ENCODE results near the gene RAVER2. TPM values are rescaled to one million over a fixed set of nuclear protein-coding genes. Genes with fewer than 3 reads are reported as not detected.

RAVER2 gene
- total RNA-seq, 1 donor from 2014 or later = 11.9 TPM

DNA sequence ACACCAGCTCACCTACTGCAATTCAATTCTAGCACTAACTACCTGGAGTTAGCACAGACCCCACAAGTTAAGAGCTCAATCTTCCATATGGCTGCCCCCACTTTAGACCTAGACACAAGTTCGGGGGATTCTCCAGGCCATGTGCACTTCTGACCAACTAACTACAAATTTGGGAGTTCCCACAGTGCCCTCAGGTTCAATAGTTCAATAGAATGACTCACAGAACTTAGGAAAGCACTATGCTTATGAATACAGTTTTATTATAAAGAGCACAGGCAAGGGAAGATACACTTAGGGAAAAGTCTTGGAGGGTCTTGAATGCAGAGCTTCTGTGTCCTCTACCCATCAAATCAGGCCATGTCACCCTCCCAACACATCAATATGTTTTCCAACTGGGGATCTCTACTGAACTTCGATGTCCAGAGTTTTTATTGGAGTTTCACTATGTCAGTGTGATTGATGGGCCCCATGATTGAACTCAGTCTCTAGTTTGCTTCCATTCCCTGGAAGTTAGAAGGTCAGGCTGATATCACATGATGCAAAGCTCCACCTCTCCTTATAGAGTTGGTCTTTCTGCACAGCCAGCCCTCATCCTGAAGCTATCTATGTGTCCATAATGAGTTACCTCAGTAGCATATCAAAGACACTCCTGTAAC is 46.1 kb downstream of the RAVER2 start:
- TF ChIP-seq, protein P1, sequence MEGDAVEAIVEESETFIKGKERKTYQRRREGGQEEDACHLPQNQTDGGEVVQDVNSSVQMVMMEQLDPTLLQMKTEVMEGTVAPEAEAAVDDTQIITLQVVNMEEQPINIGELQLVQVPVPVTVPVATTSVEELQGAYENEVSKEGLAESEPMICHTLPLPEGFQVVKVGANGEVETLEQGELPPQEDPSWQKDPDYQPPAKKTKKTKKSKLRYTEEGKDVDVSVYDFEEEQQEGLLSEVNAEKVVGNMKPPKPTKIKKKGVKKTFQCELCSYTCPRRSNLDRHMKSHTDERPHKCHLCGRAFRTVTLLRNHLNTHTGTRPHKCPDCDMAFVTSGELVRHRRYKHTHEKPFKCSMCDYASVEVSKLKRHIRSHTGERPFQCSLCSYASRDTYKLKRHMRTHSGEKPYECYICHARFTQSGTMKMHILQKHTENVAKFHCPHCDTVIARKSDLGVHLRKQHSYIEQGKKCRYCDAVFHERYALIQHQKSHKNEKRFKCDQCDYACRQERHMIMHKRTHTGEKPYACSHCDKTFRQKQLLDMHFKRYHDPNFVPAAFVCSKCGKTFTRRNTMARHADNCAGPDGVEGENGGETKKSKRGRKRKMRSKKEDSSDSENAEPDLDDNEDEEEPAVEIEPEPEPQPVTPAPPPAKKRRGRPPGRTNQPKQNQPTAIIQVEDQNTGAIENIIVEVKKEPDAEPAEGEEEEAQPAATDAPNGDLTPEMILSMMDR (IDR thresholded peaks at IDR 0.05; ENCODE audit: unreplicated experiment) = no peak
- DNase-seq (ENCODE audit: low spot score) = no peak
- Mint-ChIP-seq H3K4me3 (ENCODE audit: unreplicated experiment) (no peak overlapping the region), H3K36me3 (ENCODE audit: low read depth, unreplicated experiment) (peaks cover 19% of the 10 kb centered on the region), H3K4me1 (ENCODE audit: unreplicated experiment) (no peaks in the 10 kb centered on the region), H3K9me3 (ENCODE audit: unreplicated experiment) (no peaks in the 10 kb centered on the region), H3K27ac (ENCODE audit: unreplicated experiment) (no peak overlapping the region), H3K27me3 (ENCODE audit: unreplicated experiment) (no peaks in the 10 kb centered on the region)

DNA sequence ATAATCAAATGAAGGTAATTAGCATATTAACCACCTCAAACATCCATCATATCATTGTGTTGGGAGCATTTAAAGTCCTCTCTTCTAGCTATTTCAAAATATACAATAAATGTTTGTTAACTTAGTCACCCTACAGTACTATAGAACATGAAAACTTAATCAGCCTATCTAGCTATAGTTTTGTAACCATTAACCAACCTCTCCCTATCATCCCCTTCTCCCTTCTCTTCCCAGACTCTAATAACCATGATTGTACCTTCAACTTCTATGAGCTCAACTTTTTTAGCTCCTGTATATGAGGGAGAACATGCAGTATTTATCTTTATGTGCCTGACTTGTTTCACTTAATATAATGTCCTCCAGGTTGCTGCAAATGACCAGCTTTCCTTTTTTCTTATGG is 54.0 kb downstream of the RAVER2 start:
- TF ChIP-seq, protein P1 (IDR thresholded peaks at IDR 0.05; ENCODE audit: unreplicated experiment) = no peak
- H3K4me3 Mint-ChIP-seq (ENCODE audit: unreplicated experiment) = no peak overlapping the region
- H3K9me3 Mint-ChIP-seq (ENCODE audit: unreplicated experiment) = no peaks in the 10 kb centered on the region
- no peak for DNase-seq (ENCODE audit: low spot score)
- no peaks in the 10 kb centered on the region for H3K27me3 Mint-ChIP-seq (ENCODE audit: unreplicated experiment)
- H3K27ac Mint-ChIP-seq (ENCODE audit: unreplicated experiment) = no peak overlapping the region
- no peaks in the 10 kb centered on the region for H3K36me3 Mint-ChIP-seq (ENCODE audit: low read depth, unreplicated experiment)
- H3K4me1 Mint-ChIP-seq (ENCODE audit: unreplicated experiment) = no peaks in the 10 kb centered on the region

DNA sequence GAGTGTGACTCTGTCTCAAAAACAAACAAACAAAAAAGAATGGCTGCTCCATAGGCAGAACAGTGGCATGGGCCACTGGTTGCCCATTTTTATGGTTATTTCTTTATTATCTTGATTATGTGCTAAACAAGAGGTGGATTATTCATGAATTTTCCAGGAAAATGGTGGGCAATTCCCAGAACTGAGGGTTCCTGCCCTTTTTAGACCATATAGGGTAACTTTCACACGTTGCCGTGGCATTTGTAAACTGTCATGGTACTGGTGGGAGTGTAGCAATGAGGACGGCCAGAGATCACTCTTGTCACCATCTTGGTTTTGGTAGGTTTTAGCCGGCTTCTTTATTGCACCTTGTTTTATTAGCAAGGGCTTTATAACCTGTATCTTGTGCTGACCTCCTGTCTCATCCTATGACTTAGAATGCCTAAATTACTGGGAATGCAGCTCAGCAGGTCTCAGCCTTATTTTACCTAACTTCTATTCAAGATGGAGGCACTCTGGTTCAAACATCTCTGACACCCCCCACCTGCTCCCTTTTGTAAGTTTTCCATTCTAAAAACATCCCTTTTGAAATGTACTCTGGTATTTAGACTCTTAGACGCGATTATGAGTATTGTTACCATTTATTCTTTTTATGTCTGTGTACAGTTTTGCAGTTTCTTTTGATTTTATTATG is 57.1 kb downstream of the RAVER2 start:
- TF ChIP-seq, protein P1 (IDR thresholded peaks at IDR 0.05; ENCODE audit: unreplicated experiment) = no peak
- Mint-ChIP-seq H3K27ac (ENCODE audit: unreplicated experiment) (no peak overlapping the region), H3K4me1 (ENCODE audit: unreplicated experiment) (no peaks in the 10 kb centered on the region), H3K9me3 (ENCODE audit: unreplicated experiment) (no peaks in the 10 kb centered on the region), H3K4me3 (ENCODE audit: unreplicated experiment) (no peak overlapping the region), H3K36me3 (ENCODE audit: low read depth, unreplicated experiment) (no peaks in the 10 kb centered on the region), H3K27me3 (ENCODE audit: unreplicated experiment) (no peaks in the 10 kb centered on the region)
- DNase-seq (ENCODE audit: low spot score) = no peak

- H3K27me3 Mint-ChIP-seq (ENCODE audit: unreplicated experiment) = no peaks in the 10 kb centered on the region
- no peaks in the 10 kb centered on the region for H3K4me1 Mint-ChIP-seq (ENCODE audit: unreplicated experiment)
- no peak overlapping the region for H3K27ac Mint-ChIP-seq (ENCODE audit: unreplicated experiment)
- H3K9me3 Mint-ChIP-seq (ENCODE audit: unreplicated experiment) = no peaks in the 10 kb centered on the region
- no peaks in the 10 kb centered on the region for H3K36me3 Mint-ChIP-seq (ENCODE audit: low read depth, unreplicated experiment)
- TF ChIP-seq, protein P1 (IDR thresholded peaks at IDR 0.05; ENCODE audit: unreplicated experiment) = no peak
- no peak overlapping the region for H3K4me3 Mint-ChIP-seq (ENCODE audit: unreplicated experiment)
- DNase-seq (ENCODE audit: low spot score) = no peak
Observed at GRCh38 chr1:64809309-64809708, 64.4 kb downstream of the RAVER2 start.

- Mint-ChIP-seq H3K36me3 (ENCODE audit: low read depth, unreplicated experiment) (no peaks in the 10 kb centered on the region), H3K4me1 (ENCODE audit: unreplicated experiment) (no peaks in the 10 kb centered on the region), H3K4me3 (ENCODE audit: unreplicated experiment) (no peak overlapping the region), H3K9me3 (ENCODE audit: unreplicated experiment) (no peaks in the 10 kb centered on the region), H3K27ac (ENCODE audit: unreplicated experiment) (no peak overlapping the region), H3K27me3 (ENCODE audit: unreplicated experiment) (no peaks in the 10 kb centered on the region)
- no peak for DNase-seq (ENCODE audit: low spot score)
- TF ChIP-seq, protein P1 (IDR thresholded peaks at IDR 0.05; ENCODE audit: unreplicated experiment) = no peak
Observed at GRCh38 chr1:64810001-64810400, 65.1 kb downstream of the RAVER2 start.

Measured in endothelial cell (in vitro differentiated cells).